Body of pancreas (tissue), 4 donors: ENCODE measurements around the gene PCGF3.

Experiments
- CTCF ChIP-seq, 7 experiments: fragments of 450-650 bp in 4 of 7; fragments of 200-600 bp in 3 of 7; sonication (generic) in 3 of 7; IDR thresholded peaks; one replicate each; pipeline ENCODE4 v1.5.1; 2016 to 2019; ENCODE audit warnings: antibody characterized with exemption in 7 of 7
- POLR2A ChIP-seq, 3 donors: fragments of 450-650 bp; IDR thresholded peaks; one replicate each; pipeline ENCODE4 v1.6.1; 2016; ENCODE audit warnings: antibody characterized with exemption in 3 of 3, mild to moderate bottlenecking in 2 of 3

GRCh38 chr4:762211-763190 lies 56.9 kb downstream of the PCGF3 start:
- peak in 3 of 7 experiments; percentile 24 to 40 (median 34) for TF ChIP-seq CTCF (IDR thresholded peaks at IDR 0.05)
- TF ChIP-seq POLR2A (IDR thresholded peaks at IDR 0.05), result no peak
